Aorta (tissue), 5 donors: ENCODE measurements around the gene ZFYVE27. TPM values are rescaled to one million over a fixed set of nuclear protein-coding genes. Genes with fewer than 3 reads are reported as not detected.
"Not testable (repeated sequence)": the region's sequence is repeated elsewhere in the genome, so short reads cannot be mapped to it uniquely, and the experiment has no call there.

ENCODE experiments used
- ATAC-seq: fragments of 200-7000 bp; cut with Tn5 transposase; one replicate; pipeline ENCODE4 v1.9.1; 2022; ENCODE audit warnings: moderate library complexity; ENCODE audit not compliant: low FRiP score
- DNase-seq, 2 donors: peaks; one replicate each; pipeline ENCODE4 v3.0.0-alpha.2; 2020
- H3K27ac ChIP-seq, 2 donors: one replicate each; pipeline ENCODE4 v1.5.1; 2013; ENCODE audit warnings: low read length in 2 of 2, mild to moderate bottlenecking in 2 of 2, moderate library complexity in 2 of 2, control low read depth in 1 of 2, inconsistent platforms in 1 of 2, low read depth in 1 of 2
- H3K27me3 ChIP-seq, 2 donors: one replicate each; pipeline ENCODE4 v1.6.1; 2013; ENCODE audit warnings: control low read depth in 1 of 2, low read length in 1 of 2, mild to moderate bottlenecking in 1 of 2, moderate library complexity in 1 of 2; ENCODE audit not compliant: insufficient read depth in 2 of 2, control insufficient read depth in 1 of 2
- H3K36me3 ChIP-seq, 2 donors: one replicate each; pipeline ENCODE4 v1.6.1; 2013; ENCODE audit warnings: control low read depth in 1 of 2, low read length in 1 of 2, mild to moderate bottlenecking in 1 of 2; ENCODE audit not compliant: insufficient read depth in 2 of 2, control insufficient read depth in 1 of 2
- H3K4me1 ChIP-seq, 2 donors: one replicate each; pipeline ENCODE4 v1.6.1; 2013; ENCODE audit warnings: low read length in 2 of 2, control low read depth in 1 of 2, mild to moderate bottlenecking in 1 of 2, moderate library complexity in 1 of 2; ENCODE audit not compliant: insufficient read depth in 2 of 2, control insufficient read depth in 1 of 2
- H3K4me3 ChIP-seq, 2 donors: one replicate each; pipeline ENCODE4 v1.5.1; 2013; ENCODE audit warnings: low read length in 2 of 2, control low read depth in 1 of 2, mild to moderate bottlenecking in 1 of 2
- H3K9me3 ChIP-seq: one replicate; pipeline ENCODE4 v1.6.1; 2013; ENCODE audit warnings: mild to moderate bottlenecking, low read length; ENCODE audit not compliant: control insufficient read depth
- WGBS, 2 donors: extraction: QIAGEN DNeasy Blood & Tissue Kit; methylation state at CpG; one replicate each; pipeline ENCODE4 v1.1.7; 2013; 5-methylcytosine and 5-hydroxymethylcytosine counted together
- intact Hi-C, 2 donors: fragments of 100-400 bp; cut with DNase I; formaldehyde crosslinking; loops; one replicate each; pipeline versions ENCODE4 v1.14.2 to v1.15.0; 2022
- long read RNA-seq, 2 donors: library from polyadenylated mRNA; unstranded; transcript quantifications; one replicate each; pipeline ENCODE4 v2.0.0, GENCODE V29; 2020 to 2021
- polyA plus RNA-seq, 2 donors: library from polyadenylated mRNA; stranded (reverse); fragments of 200-250 nt; gene quantifications; one replicate each; pipeline ENCODE4 v1.2.3, GENCODE V29; 2013
- total RNA-seq, 2 donors: library from RNA; stranded (reverse); fragmentation: NEBNext Ultra II Directional; extraction: Animal tissue kit (Norgen Biotek cat#: 25700); gene quantifications; one replicate each; pipeline ENCODE4 v1.2.1, GENCODE V29; 2021
- donor health status: healthy with polysubstance abuse.
- donor health status: Bipolar disorder and iron deficiency.
- donor health status: DM: no; HTN: no; CAD: no.
- donor health status: DM: no; HTN: no; CAD: no.
- donor health status: DM: yes; HTN: yes; CAD: no.

Gene ZFYVE27, protein sequence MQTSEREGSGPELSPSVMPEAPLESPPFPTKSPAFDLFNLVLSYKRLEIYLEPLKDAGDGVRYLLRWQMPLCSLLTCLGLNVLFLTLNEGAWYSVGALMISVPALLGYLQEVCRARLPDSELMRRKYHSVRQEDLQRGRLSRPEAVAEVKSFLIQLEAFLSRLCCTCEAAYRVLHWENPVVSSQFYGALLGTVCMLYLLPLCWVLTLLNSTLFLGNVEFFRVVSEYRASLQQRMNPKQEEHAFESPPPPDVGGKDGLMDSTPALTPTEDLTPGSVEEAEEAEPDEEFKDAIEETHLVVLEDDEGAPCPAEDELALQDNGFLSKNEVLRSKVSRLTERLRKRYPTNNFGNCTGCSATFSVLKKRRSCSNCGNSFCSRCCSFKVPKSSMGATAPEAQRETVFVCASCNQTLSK
- total RNA-seq (10 to 100 TPM; 23.0 to 33.2 TPM), polyA plus RNA-seq (10 to 100 TPM in 1 of 2 donors, 1 to 10 TPM in 1; 6.1 to 24.6 TPM)
- long read RNA-seq, donor 1, transcript ZFYVE27-203 (12 exons, 2,997 nt) = major isoform, 7 of 139 reads
- long read RNA-seq, donor 1, partial matches to known transcripts = 12 of 139 reads
- long read RNA-seq, donor 1, other reads (novel, unspliced or antisense) = 115 of 139 reads
- long read RNA-seq, donor 2, partial matches to known transcripts = 5 of 29 reads
- long read RNA-seq, donor 2, other reads (novel, unspliced or antisense) = 21 of 29 reads

DNA sequence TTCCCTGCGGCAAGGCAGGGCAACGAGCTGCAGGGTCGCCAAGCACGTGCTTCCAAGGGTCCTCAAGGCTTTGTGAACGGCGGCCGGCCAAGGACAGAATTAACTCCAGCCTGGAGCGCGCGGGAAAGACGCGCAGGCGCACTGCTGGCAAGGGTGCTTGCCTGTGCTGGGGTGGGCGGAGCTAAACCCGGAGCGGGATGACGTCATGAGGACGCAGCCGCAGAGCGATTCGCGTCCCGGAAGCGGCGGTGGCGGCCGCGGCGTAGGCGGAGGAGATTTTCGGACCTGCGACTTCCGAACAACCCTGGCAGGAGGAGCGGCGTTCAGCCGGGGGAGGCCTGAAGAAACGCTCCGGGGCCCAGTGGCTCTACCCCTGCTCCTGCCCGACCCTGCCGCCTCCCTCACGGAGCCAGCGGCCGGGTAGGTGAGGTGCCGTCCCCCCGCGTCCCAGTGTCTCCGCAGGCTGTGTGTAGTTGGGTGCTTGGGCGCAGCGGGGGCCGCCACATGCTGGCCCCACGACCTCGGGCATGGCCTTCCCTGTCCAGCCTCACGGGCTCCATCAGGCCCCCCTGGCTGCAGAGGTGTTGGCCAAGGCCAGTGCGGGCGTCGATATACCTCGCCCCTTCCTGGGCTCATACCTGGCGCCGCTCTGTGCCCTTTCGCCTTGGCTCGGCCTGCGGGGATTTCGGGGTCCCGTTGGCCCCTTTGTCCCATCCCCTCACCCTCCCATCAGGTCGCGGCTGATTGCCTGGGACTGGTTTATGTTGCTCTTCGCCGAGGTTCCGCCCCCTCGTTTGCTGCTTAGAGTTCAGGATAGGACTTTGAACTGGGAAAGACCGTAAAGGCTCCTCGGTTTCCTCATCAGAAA, at the start of gene ZFYVE27:
ZFYVE27 (plus strand) TSS at position 227 of the 868 bp plus-strand sequence. CDS start 1,350 bp downstream, outside the sequence.
- H3K4me1 ChIP-seq = no peaks in the 10 kb centered on the region
- DNase-seq = peak; percentile 98 to 99
- peaks cover 0 to 2% of the 10 kb centered on the region in 2 donors for H3K36me3 ChIP-seq
- no peaks in the 10 kb centered on the region for H3K27me3 ChIP-seq
- ATAC-seq = peak; percentile 97
- H3K9me3 ChIP-seq = no peaks in the 10 kb centered on the region
- intact Hi-C loops = no loop called here
- H3K27ac ChIP-seq = peak within 1 kb of the TSS; percentile 15 to 56
- peak within 1 kb of the TSS; percentile 38 to 62 for H3K4me3 ChIP-seq
- 0% methylated on average over 71 to 72 of the region's 72 CpGs for WGBS, 2 donors

DNA sequence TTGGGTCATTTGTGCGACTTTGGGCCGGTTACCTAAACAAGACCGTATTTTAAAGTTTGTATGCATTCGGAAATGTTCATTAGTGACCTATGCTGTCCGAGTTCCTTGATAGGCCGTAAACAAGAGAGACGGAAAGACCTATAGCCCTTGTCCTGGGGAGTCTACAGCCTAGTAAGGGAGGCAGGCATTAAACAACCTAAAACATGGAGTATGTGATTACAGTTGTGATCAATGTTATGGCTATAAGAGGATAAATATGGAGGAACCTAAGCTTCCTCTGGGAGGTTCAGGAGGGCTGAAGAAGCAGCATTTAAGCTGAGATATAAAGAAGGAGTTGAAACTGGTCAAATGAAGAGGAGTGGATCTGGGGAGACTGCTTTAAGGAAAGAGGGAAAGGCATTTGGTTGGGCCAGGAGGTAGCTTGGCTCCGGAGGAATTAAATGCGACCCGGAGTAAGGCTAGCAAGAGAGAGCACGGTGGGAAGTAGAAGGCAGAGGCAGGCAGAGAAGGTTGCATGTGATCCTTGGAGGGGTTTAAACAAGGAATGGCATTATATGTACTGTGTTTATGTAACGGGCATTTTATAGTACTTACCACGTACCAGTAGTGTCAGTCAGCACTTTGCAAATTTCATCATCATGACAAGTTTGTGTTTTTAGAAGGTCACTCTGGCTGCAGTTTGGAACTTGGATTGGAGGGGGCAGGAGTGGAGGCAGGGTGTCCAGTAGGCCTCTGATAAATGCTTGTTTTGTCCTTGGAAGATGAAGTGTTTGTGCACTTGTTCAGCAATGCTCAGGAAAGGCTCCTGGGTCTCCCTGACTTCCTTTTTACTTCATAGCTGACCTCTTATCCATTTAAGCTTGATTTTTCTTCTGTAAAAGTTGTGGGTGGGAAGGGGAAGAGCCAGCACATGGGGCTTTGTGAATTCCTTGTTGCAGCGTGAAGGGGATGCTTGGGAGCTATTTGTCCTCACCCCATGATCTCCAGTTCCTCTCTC, 48.8 kb upstream of the ZFYVE27 start:
- H3K9me3 ChIP-seq = no peaks in the 10 kb centered on the region
- H3K36me3 ChIP-seq = no peaks in the 10 kb centered on the region
- no peak for DNase-seq
- peak overlapping the region; percentile 58 to 93 for H3K27ac ChIP-seq
- intact Hi-C loops = no loop called here
- H3K4me3 ChIP-seq = no peak overlapping the region
- WGBS, 2 donors = 19 to 22% methylated on average over 14 of the region's 14 CpGs
- peaks cover 0 to 3% of the 10 kb centered on the region in 2 donors for H3K4me1 ChIP-seq
- H3K27me3 ChIP-seq = no peaks in the 10 kb centered on the region
- ATAC-seq = no peak

DNA sequence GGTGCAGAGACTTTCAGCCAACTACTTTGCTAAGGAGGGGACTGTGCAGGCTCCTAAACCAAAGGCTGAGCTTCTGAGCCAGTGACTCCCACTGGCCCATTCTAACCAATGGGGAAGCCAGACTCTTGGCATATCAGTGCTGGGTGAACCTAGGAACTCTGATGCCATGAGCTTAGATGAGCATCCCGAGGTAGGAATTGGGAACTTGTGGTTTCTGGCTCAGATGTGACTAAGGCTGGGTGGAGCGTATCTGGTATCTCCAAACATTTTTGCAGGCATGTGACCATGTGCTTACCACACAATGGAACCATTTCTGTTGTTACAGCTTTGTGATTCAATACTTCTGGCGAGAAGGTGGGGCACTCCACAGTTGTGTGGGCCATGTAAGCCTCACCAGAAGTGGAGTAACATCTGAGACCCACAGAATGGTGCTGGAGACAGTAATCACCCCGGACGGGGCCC, 47.3 kb upstream of the ZFYVE27 start:
- WGBS, 2 donors = 86 to 91% methylated on average over 5 of the region's 5 CpGs
- Histone ChIP-seq H3K9me3 (no peaks in the 10 kb centered on the region), H3K36me3 (no peaks in the 10 kb centered on the region), H3K4me3 (no peak overlapping the region), H3K27ac (no peak overlapping the region), H3K27me3 (no peaks in the 10 kb centered on the region), H3K4me1 (peaks cover 0 to 3% of the 10 kb centered on the region in 2 donors)
- DNase-seq (peak in 1 of 2 donors; percentile 65), ATAC-seq (no peak)
- intact Hi-C loops = no loop called here

DNA sequence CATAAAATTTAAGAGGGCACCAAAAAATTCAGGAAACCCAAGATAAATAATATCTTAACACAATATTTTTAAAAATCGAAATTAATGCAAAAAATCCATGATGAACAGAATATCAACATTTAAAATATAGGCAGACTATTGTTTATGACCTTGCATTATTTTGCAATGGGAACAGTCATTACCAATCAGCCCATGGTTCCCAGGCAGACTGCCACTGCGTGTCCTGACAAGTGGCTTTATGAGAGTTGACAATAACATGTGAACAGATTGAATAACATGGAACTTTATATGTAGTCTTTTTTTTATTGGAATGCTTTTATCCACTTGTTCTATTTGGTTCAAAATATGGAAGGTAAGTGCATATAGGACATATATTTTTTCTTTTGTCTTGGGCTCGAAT, 46.8 kb upstream of the ZFYVE27 start:
- Histone ChIP-seq H3K27ac (no peak overlapping the region), H3K9me3 (no peaks in the 10 kb centered on the region), H3K36me3 (no peaks in the 10 kb centered on the region), H3K4me3 (no peak overlapping the region), H3K4me1 (peaks cover 0 to 3% of the 10 kb centered on the region in 2 donors), H3K27me3 (no peaks in the 10 kb centered on the region)
- intact Hi-C loops = no loop called here
- DNase-seq (no peak), ATAC-seq (no peak)
- WGBS, 2 donors = 86 to 92% methylated on average over 3 of the region's 3 CpGs

DNA sequence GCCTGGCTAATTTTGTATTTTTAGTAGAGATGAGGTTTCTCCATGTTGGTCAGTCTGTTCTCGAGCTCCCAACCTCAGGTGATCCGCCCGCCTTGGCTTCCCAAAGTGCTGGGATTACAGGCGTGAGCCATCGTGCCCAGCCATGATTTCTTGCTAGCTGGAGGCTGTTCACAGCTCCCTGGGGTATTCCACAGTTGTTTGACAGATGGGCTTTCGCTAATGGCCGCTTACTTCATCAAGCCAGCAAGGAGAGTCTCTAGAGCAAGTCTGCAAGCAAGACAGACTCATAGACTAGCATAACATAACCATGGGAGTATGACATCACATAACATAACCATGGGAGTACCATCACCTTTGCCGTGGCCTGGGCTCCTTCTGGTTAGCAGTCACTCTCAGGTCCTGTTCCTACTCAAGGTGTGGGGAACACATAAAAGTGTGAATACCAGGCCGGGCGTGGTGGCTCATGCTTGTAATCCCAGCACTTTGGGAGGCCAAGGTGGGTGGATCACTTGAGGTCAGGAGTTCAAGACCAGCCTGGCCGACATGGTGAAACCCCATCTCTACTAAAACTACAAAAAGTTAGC, 38.8 kb upstream of the ZFYVE27 start:
- WGBS, 2 donors = 86% methylated on average over 11 of the region's 11 CpGs
- H3K36me3 ChIP-seq, intact Hi-C loops, DNase-seq, ATAC-seq, H3K27ac ChIP-seq, H3K4me1 ChIP-seq, H3K9me3 ChIP-seq, H3K27me3 ChIP-seq, H3K4me3 ChIP-seq: not testable (repeated sequence)

DNA sequence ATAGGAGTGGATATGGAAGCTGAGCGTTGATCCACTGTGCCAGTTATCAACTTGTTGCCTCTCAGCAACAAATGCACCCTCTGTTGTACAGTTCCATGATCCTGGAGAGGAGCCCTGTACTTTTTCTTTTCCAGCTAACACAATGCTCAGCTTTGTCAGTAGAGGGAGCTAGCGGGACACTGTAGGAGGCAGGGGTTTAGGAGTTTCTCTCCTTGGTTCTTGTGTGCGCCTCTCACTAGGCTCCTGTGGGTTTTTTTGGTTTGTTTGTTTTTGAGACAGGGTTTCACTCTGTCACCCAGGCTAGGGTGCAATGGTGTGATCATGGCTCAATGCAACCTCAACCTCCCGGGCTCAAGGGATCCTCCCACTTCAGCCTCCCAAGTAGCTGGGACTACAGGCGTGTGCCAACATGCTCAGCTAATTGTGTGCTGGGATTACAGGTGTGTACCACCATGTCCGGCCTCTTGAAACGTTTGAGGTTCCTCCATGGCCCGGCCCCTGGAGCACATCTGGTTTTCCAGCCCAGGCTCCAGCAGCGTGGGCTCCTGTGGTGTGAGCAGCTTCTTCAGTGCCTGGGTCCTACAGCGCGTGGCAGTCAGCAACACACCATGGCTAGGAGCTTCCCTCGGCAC, 35.4 kb upstream of the ZFYVE27 start:
- WGBS, 2 donors = 38 to 39% methylated on average over 12 of the region's 12 CpGs
- no peak for DNase-seq
- peak; percentile 89 for ATAC-seq
- no peaks in the 10 kb centered on the region for H3K27me3 ChIP-seq
- intact Hi-C loops = loop anchor here (1.0 to 2.0 kb wide), 2 partner anchors 29 to 30 kb away; no protein-coding TSS in a partner anchor
- H3K27ac ChIP-seq = no peak overlapping the region
- no peaks in the 10 kb centered on the region for H3K36me3 ChIP-seq
- H3K9me3 ChIP-seq = no peaks in the 10 kb centered on the region
- H3K4me3 ChIP-seq = no peak overlapping the region
- peaks cover 0 to 2% of the 10 kb centered on the region in 2 donors for H3K4me1 ChIP-seq

DNA sequence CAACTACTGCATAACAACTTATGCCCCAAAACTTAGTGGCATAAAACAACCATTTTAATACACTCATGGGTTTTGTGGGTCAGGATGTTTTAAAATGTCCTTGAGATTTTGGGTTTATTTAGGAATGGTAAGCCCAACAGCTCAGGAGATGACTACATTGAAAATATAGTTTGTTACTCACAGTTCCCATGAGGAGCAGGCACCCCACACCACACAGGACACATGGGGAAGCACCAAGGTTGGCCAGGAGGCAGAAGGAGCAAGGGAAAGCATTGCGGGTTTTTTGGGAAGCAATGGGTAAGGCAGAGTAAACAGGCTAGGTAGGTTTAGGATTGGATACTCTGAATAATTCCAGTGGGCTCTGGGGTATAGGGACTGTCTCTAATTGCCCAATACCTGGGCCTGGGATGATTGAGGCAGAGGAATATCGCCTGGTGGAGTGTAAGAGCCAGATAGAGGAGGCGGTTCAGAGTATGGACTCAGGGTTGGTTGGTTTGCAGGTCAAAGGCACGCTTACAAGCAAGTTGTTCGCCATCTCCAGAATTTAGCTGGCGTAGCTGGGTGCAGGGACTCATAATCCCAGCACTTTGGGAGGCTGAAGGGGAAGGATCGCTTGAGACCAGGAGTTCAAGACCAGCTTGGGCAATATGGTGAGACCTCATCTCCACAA, 33.4 kb upstream of the ZFYVE27 start:
- Histone ChIP-seq H3K27me3 (no peaks in the 10 kb centered on the region), H3K27ac (no peak overlapping the region), H3K4me3 (no peak overlapping the region), H3K36me3 (no peaks in the 10 kb centered on the region), H3K9me3 (no peaks in the 10 kb centered on the region), H3K4me1 (peaks cover 0 to 2% of the 10 kb centered on the region in 2 donors)
- no peak for ATAC-seq
- peak in 1 of 2 donors; percentile 45 for DNase-seq
- intact Hi-C loops = loop anchor here in 1 of 2 donors (2.0 kb wide), 1 partner anchor 27 kb away; no protein-coding TSS in a partner anchor
- WGBS, 2 donors = 85 to 98% methylated on average over 7 of the region's 7 CpGs
